ENCODE data around the gene RNF157.
"Not testable (repeated sequence)": the region's sequence is repeated elsewhere in the genome, so short reads cannot be mapped to it uniquely, and the experiment has no call there.

Gene RNF157

DNA sequence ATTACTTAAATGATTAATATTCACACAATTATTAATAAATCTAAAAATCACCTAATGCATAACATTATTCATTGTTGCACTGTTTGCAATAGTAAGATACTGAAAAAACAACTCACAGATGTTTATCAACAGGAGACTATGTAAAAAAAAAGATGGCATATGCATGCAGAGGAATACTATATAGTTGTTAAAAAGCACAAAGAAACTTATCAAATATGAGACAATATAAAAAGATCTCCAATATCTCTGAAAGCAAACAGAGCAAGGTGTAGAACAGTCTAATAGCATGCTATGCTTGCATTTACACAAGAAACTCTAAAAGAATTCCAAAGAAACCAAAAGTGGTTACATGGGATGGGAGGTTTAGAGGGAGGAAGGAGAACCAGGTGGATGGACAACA, 3.7 kb downstream of the RNF157 start:
- Histone ChIP-seq H3K36me3 (no peaks in the 10 kb centered on the region), H3K9me3 (peaks cover 2% of the 10 kb centered on the region; the same call in 1 of the 2 replicates), H3K27me3 (peaks cover 19% of the 10 kb centered on the region), H3K4me3 (ENCODE audit: low read depth, low read length) (no peak overlapping the region), H3K4me1 (peaks cover 4% of the 10 kb centered on the region)
- no peak for DNase-seq
- TF ChIP-seq, protein P1, sequence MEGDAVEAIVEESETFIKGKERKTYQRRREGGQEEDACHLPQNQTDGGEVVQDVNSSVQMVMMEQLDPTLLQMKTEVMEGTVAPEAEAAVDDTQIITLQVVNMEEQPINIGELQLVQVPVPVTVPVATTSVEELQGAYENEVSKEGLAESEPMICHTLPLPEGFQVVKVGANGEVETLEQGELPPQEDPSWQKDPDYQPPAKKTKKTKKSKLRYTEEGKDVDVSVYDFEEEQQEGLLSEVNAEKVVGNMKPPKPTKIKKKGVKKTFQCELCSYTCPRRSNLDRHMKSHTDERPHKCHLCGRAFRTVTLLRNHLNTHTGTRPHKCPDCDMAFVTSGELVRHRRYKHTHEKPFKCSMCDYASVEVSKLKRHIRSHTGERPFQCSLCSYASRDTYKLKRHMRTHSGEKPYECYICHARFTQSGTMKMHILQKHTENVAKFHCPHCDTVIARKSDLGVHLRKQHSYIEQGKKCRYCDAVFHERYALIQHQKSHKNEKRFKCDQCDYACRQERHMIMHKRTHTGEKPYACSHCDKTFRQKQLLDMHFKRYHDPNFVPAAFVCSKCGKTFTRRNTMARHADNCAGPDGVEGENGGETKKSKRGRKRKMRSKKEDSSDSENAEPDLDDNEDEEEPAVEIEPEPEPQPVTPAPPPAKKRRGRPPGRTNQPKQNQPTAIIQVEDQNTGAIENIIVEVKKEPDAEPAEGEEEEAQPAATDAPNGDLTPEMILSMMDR (IDR thresholded peaks at IDR 0.05; ENCODE audit: low read depth, low read length): no peak

DNA sequence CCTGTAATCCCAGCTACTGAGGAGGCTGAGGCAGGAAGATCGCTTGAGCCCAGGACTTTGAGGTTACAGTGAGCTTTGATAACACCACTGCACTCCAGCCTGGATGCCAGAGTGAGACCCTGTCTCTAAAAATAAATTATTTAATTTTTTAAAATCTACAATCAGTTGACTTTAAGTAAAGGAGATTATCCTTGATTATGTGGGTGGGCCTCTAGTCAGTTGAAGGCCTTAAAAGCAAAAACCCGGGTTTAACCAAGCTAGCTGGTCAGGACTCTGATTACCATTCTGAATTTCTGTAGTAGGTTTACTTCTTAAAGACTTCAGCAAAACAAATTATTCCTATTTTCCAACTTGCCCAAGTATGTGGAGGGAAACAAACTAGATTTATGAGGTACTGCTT, 4.4 kb downstream of the RNF157 start:
- Histone ChIP-seq H3K4me1 (peaks cover 2% of the 10 kb centered on the region), H3K9me3 (peaks cover 2% of the 10 kb centered on the region; the same call in 1 of the 2 replicates), H3K36me3 (no peaks in the 10 kb centered on the region), H3K27me3 (peaks cover 12% of the 10 kb centered on the region), H3K4me3 (ENCODE audit: low read depth, low read length) (no peak overlapping the region)
- TF ChIP-seq, protein P1 (IDR thresholded peaks at IDR 0.05; ENCODE audit: low read depth, low read length): no peak
- DNase-seq: no peak

DNA sequence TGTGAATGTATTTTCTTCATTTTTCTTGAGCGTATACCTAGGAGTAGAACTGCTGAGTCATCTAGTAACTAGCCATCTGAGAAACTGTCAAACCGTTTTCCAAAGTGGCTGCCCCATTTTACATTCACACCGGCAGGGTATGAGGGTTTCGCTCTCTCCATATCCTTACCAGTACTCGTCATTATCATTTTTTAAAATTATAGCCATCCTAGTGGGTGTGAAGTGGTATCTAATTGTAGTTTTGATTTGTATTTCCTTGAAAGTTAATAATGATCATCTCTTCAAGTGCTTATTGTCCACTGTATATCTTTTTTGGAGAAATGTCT, 6.0 kb downstream of the RNF157 start:
- H3K36me3 ChIP-seq: no peaks in the 10 kb centered on the region
- DNase-seq: no peak

DNA sequence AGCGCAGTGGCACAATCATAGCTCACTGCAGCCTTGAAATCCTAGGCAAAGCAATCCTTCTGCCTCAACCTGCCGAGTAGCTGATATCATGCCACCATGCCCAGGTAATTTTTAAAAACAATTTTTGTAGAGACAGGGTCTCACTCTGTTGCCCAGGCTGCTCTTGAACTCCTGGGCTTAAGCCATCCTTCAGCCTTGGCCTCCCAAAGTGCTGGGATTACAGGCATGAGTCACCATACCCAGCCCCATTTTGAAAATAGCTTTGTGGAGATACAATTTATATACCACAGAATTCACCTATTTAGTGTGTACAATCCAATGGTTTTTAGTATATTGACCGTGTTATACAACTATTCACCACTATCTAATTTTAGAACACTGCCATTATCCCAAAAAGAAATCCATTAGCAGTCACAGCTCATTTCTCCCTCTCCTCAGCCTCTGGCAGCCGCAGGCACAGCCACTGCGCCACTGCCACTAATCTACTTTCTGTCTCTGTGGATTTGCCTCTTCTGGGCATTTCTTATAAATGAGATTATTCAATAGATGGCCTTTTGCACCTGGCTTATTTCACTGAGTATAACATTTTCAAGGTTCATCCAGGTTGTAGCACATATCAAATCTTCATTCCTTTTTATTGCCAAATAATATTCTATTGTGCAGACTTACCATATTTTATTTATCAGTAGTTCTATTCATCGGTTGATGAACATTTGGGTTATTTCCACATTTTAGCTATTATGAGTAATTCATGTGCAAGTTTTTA, 6.5 kb downstream of the RNF157 start:
- no peak for DNase-seq
- Histone ChIP-seq H3K36me3 (no peaks in the 10 kb centered on the region), H3K27me3 (peaks cover 2% of the 10 kb centered on the region; the same call in 1 of the 2 replicates), H3K4me3 (ENCODE audit: low read depth, low read length) (no peak overlapping the region), H3K4me1 (no peaks in the 10 kb centered on the region), H3K9me3 (no peaks in the 10 kb centered on the region)
- TF ChIP-seq, protein P1 (IDR thresholded peaks at IDR 0.05; ENCODE audit: low read depth, low read length): no peak

More for the DNA sequence above, 6.0 kb downstream of the RNF157 start:
- H3K27me3 ChIP-seq: peaks cover 2% of the 10 kb centered on the region; the same call in 1 of the 2 replicates
- H3K4me3 ChIP-seq (ENCODE audit: low read depth, low read length): no peak overlapping the region
- no peaks in the 10 kb centered on the region for H3K9me3 ChIP-seq
- no peaks in the 10 kb centered on the region for H3K4me1 ChIP-seq
- TF ChIP-seq, protein P1 (IDR thresholded peaks at IDR 0.05; ENCODE audit: low read depth, low read length): no peak

DNA sequence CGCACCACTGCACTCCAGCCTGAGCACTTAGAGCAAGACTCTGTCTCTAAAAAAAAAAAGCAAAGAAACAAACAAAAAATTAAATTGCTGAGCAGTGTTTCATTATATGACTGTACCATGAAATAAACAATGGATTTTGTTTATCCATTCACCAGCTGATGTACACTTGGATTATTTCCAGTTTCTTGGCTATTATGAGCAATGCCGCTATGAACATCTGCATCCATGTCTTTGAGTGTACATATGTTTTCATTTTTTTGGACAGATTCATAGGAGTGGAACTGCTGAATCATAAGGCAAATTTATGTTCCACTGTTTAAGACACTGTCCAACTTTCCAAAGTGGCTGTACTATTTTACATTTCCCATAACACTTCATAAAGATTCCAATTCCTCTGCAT, 8.0 kb downstream of the RNF157 start:
- no peak overlapping the region for H3K4me3 ChIP-seq (ENCODE audit: low read depth, low read length)
- H3K36me3 ChIP-seq: no peaks in the 10 kb centered on the region
- DNase-seq: no peak
- no peaks in the 10 kb centered on the region for H3K9me3 ChIP-seq
- H3K4me1 ChIP-seq: no peaks in the 10 kb centered on the region
- no peaks in the 10 kb centered on the region for H3K27me3 ChIP-seq
- TF ChIP-seq, protein P1 (IDR thresholded peaks at IDR 0.05; ENCODE audit: low read depth, low read length): no peak

DNA sequence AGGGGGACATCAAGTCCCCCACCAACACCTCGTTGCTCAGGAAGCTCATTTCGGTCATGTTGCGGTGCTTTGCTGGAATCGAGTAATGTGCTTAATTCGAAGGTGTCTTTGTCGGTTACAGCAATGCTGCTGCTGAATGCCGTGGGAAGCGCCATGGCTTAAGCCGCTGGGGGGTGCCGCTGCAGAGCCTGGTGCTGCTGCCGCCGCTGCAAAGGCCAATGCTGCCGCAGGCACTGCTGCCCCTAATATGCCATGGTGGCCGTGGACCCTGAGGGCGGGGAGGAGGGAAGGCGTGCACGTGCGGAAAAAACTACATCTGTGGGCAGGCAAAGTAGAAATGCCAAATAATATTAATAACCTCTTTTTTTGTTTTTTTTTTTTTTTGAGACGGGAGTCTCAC, 13.5 kb downstream of the RNF157 start:
- H3K27me3 ChIP-seq; H3K4me1 ChIP-seq; H3K36me3 ChIP-seq; DNase-seq; H3K4me3 ChIP-seq (ENCODE audit: low read depth, low read length); H3K9me3 ChIP-seq: not testable (repeated sequence)

DNA sequence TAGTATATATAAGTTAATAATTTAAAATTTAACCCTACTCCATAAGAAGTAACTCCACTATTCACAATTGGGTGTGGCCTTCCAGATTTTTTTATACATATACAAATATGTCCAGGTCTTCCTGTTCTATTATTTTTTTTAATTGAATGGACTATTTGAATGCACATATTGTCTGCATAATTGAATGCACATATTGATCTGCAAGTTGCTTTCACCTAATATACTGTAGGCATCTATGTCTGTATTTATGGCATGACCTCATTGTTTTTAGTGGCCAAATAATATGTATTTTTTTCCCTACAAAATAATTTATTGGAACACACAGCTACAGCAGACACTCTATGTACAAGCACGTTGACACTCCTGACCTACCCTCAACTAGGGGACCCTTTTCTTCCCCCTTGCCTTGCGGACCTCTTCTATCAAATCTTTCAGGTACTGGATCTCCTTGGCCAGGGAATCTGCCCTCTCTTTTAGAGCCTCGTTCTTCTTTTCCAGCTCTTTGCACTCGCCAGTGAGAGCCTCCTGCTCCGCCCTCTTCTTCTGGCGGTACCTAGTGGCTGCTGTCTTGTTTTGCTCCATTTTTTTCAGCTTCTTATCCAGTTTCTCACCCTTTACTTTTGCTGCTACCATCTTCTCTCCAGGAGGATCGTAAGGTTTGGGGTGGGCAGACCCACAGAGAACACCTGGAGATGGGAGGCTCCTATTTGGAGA, 14.8 kb downstream of the RNF157 start:
- H3K36me3 ChIP-seq, H3K4me1 ChIP-seq: not testable (repeated sequence)

More for the DNA sequence above, 14.8 kb downstream of the RNF157 start:
- not testable (repeated sequence) for H3K9me3 ChIP-seq; H3K27me3 ChIP-seq; H3K4me3 ChIP-seq (ENCODE audit: low read depth, low read length); DNase-seq
